SK-N-SH (cell line): ENCODE measurements around the gene FAM118A. TPM values are rescaled to one million over a fixed set of nuclear protein-coding genes. Genes with fewer than 3 reads are reported as not detected.

ENCODE experiments used
- CTCF ChIA-PET: fragments of 300-600, 350-600 bp; formaldehyde crosslinking; extraction: SDS; loops from one replicate; lab custom pipeline; 2021; lab: Yijun Ruan, JAX
- POLR2A ChIA-PET: fragments of 350-600 bp; sonication (Branson Sonifier 250); formaldehyde crosslinking; extraction: SDS; loops from one replicate; lab custom pipeline; 2020; ENCODE audit warnings: antibody characterized with exemption, inconsistent platforms; lab: Yijun Ruan, JAX
- DNase-seq: peaks from one replicate; pipeline ENCODE4 v3.0.0; 2012
- H2AFZ ChIP-seq: fragments of 200-600 bp; sonication (generic); 2 replicates; pipeline ENCODE4 v1.8.1; 2016; ENCODE audit warnings: antibody characterized with exemption, mild to moderate bottlenecking, low read depth
- H3F3A ChIP-seq: fragments of 200-600 bp; sonication (generic); replicated peaks from 2 replicates; pipeline ENCODE3; 2016; ENCODE audit warnings: antibody characterized with exemption, mild to moderate bottlenecking; ENCODE audit not compliant: insufficient read depth
- H3K27ac ChIP-seq, 2 experiments: fragments of 200-500 bp in 1 of 2; fragments of 200-600 bp in 1 of 2; sonication (Bioruptor generic) in 1 of 2; sonication (generic), shearing (Covaris generic) in 1 of 2; 2 replicates each; pipeline versions ENCODE4 v1.5.1 to v1.6.1; 2014 to 2016; ENCODE audit warnings: low read depth in 2 of 2, inconsistent platforms in 1 of 2, low read length in 1 of 2, mild to moderate bottlenecking in 1 of 2, mixed read lengths in 1 of 2
- H3K27me3 ChIP-seq: fragments of 200-600 bp; sonication (generic), shearing (Covaris generic); 2 replicates; pipeline ENCODE4 v1.6.1; 2016; ENCODE audit warnings: mixed run types; ENCODE audit not compliant: insufficient read depth
- H3K36me3 ChIP-seq, 2 experiments: fragments of 200-500 bp in 1 of 2; fragments of 200-600 bp in 1 of 2; sonication (Bioruptor generic) in 1 of 2; sonication (generic) in 1 of 2; replicated peaks in 1 of 2; 2 replicates each; pipeline versions ENCODE3 to v1.5.1; 2014 to 2016; ENCODE audit warnings: low read length in 1 of 2, mild to moderate bottlenecking in 1 of 2; ENCODE audit not compliant: insufficient read depth in 2 of 2, control insufficient read depth in 1 of 2
- H3K4me1 ChIP-seq, 2 experiments: fragments of 200-500 bp in 1 of 2; fragments of 200-600 bp in 1 of 2; sonication (Bioruptor generic) in 1 of 2; sonication (generic), shearing (Covaris generic) in 1 of 2; 2 replicates each; pipeline versions ENCODE4 v1.5.1 to v1.6.1; 2014 to 2016; ENCODE audit warnings: low read depth in 1 of 2, low read length in 1 of 2, mixed run types in 1 of 2; ENCODE audit not compliant: insufficient read depth in 2 of 2, control insufficient read depth in 1 of 2
- H3K4me2 ChIP-seq: fragments of 200-600 bp; sonication (generic), shearing (Covaris generic); 2 replicates; pipeline ENCODE4 v1.6.1; 2017; ENCODE audit warnings: mixed run types
- H3K4me3 ChIP-seq, 2 experiments: fragments of 200-500 bp in 1 of 2; fragments of 200-600 bp in 1 of 2; sonication (Bioruptor generic) in 1 of 2; sonication (generic), shearing (Covaris generic) in 1 of 2; 2 replicates each; pipeline versions ENCODE4 v1.5.1 to v1.8.1; 2014 to 2016; ENCODE audit warnings: low read depth in 2 of 2, inconsistent platforms in 1 of 2, low read length in 1 of 2, mild to moderate bottlenecking in 1 of 2, mixed read lengths in 1 of 2, moderate library complexity in 1 of 2
- H3K79me2 ChIP-seq: fragments of 200-600 bp; sonication (generic); 2 replicates; pipeline ENCODE4 v1.8.1; 2017; ENCODE audit warnings: mild to moderate bottlenecking; ENCODE audit not compliant: insufficient read depth
- H3K9ac ChIP-seq: fragments of 200-600 bp; sonication (generic); 2 replicates; pipeline ENCODE4 v1.6.1; 2017; ENCODE audit warnings: mixed run types
- H3K9me2 ChIP-seq: fragments of 200-600 bp; sonication (generic); 2 replicates; pipeline ENCODE4 v1.6.1; 2017; ENCODE audit warnings: mixed run types
- H3K9me3 ChIP-seq: fragments of 200-600 bp; sonication (generic); 2 replicates; pipeline ENCODE4 v1.6.1; 2017; ENCODE audit warnings: mixed run types, mild to moderate bottlenecking, moderate library complexity
- H4K20me1 ChIP-seq: fragments of 200-600 bp; sonication (generic); 2 replicates; pipeline ENCODE4 v1.6.1; 2017; ENCODE audit warnings: mild to moderate bottlenecking, mixed run types; ENCODE audit not compliant: insufficient read depth
- ELF1 ChIP-seq: IDR thresholded peaks from 2 replicates; pipeline ENCODE4 v1.4.0; 2012
- EP300 ChIP-seq, 2 experiments: IDR thresholded peaks; 2 replicates each; pipeline versions ENCODE4 v1.4.0 to v1.6.1; 2012; ENCODE audit warnings: borderline replicate concordance in 1 of 2, low read depth in 1 of 2, low read length in 1 of 2
- EZH2phosphoT487 ChIP-seq: fragments of 200-600 bp; sonication (generic); IDR thresholded peaks from 2 replicates; pipeline ENCODE4 v1.6.1; 2017; ENCODE audit warnings: low read depth, mixed run types, mild to moderate bottlenecking, antibody characterized with exemption, moderate library complexity, borderline replicate concordance
- FOSL2 ChIP-seq: IDR thresholded peaks from 2 replicates; pipeline ENCODE4 v1.4.0; 2012; ENCODE audit warnings: low read depth, mild to moderate bottlenecking, moderate library complexity, borderline replicate concordance
- FOXJ3 ChIP-seq: sonication (generic); formaldehyde crosslinking; IDR thresholded peaks from 2 replicates; pipeline ENCODE4 v1.5.1; 2020; ENCODE audit warnings: mild to moderate bottlenecking, missing genetic modification reagents
- FOXM1 ChIP-seq: IDR thresholded peaks from 2 replicates; pipeline ENCODE4 v1.4.0; 2012; ENCODE audit warnings: low read depth, mild to moderate bottlenecking
- GABPA ChIP-seq: IDR thresholded peaks from 2 replicates; pipeline ENCODE4 v1.4.0; 2012; ENCODE audit warnings: low read depth, mild to moderate bottlenecking
- JUND ChIP-seq: IDR thresholded peaks from 2 replicates; pipeline ENCODE4 v1.4.0; 2012
- MAX ChIP-seq: IDR thresholded peaks from 2 replicates; pipeline ENCODE4 v1.4.0; 2012; ENCODE audit warnings: low read depth
- MEF2A ChIP-seq: IDR thresholded peaks from 2 replicates; pipeline ENCODE4 v1.4.0; 2012; ENCODE audit warnings: low read depth, borderline replicate concordance
- MXI1 ChIP-seq: IDR thresholded peaks from 2 replicates; pipeline ENCODE4 v1.6.1; 2012; ENCODE audit warnings: mild to moderate bottlenecking, low read depth, low read length, improper control_type of control experiment
- NFIC ChIP-seq: IDR thresholded peaks from 2 replicates; pipeline ENCODE4 v1.4.0; 2012; ENCODE audit warnings: borderline replicate concordance
- NRF1 ChIP-seq: IDR thresholded peaks from 2 replicates; pipeline ENCODE4 v1.6.1; 2012; ENCODE audit warnings: low read depth, mild to moderate bottlenecking, low read length
- POLR2AphosphoS5 ChIP-seq: IDR thresholded peaks from 2 replicates; pipeline ENCODE4 v1.6.1; 2012; ENCODE audit warnings: low read depth, low read length
- RAD21 ChIP-seq: IDR thresholded peaks from 2 replicates; pipeline ENCODE4 v1.6.1; 2012; ENCODE audit warnings: mild to moderate bottlenecking, low read length
- REST ChIP-seq: IDR thresholded peaks from 2 replicates; pipeline ENCODE4 v1.6.1; 2012; ENCODE audit warnings: mild to moderate bottlenecking, low read depth, low read length, moderate library complexity
- RFX5 ChIP-seq: IDR thresholded peaks from 2 replicates; pipeline ENCODE4 v1.6.1; 2012; ENCODE audit warnings: mild to moderate bottlenecking, improper control_type of control experiment, low read length
- RXRA ChIP-seq: IDR thresholded peaks from 2 replicates; pipeline ENCODE4 v1.4.0; 2012; ENCODE audit warnings: low read depth, mild to moderate bottlenecking, borderline replicate concordance
- YY1 ChIP-seq: IDR thresholded peaks from 2 replicates; pipeline ENCODE4 v1.4.0; 2012; ENCODE audit warnings: low read depth, mild to moderate bottlenecking
- WGBS: methylation state at CpG from one replicate; pipeline ENCODE4 v1.1.6; 2017; ENCODE audit warnings: low lambda C conversion rate; 5-methylcytosine and 5-hydroxymethylcytosine counted together
- polyA plus RNA-seq, 3 experiments: library from polyadenylated mRNA; depleted of rRNA; stranded (reverse); fragments of >200 nt; gene quantifications; 2 replicates each; pipeline ENCODE4 v1.2.3, GENCODE V29; 2012
- TF ChIP-seq, protein P1 (sequence below): IDR thresholded peaks from 2 replicates; pipeline ENCODE4; 2012
- TF ChIP-seq, protein P2 (sequence below): fragments of 150-350 bp; IDR thresholded peaks from 2 replicates; pipeline ENCODE4 v1.6.1; 2016; ENCODE audit warnings: mild to moderate bottlenecking, low read depth, low read length
- TF ChIP-seq, protein P3 (sequence below): fragments of 150-350 bp; IDR thresholded peaks from 2 replicates; pipeline ENCODE4 v1.6.1; 2017; ENCODE audit warnings: antibody characterized with exemption, low read length, low read depth, borderline replicate concordance

The FAM118A gene
- polyA plus RNA-seq, 1 of the 3 experiments (the other 2 are of a cell fraction), result 11.3 TPM

GRCh38 chr22:45344334-45344733 lies 34.6 kb downstream of the FAM118A start:
- peaks cover 15 to 23% of the 10 kb centered on the region in 2 experiments for H3K36me3 ChIP-seq
- no peak for DNase-seq
- no peaks in the 10 kb centered on the region for H3K9me2 ChIP-seq
- H3K27me3 ChIP-seq, result no peaks in the 10 kb centered on the region
- TF ChIP-seq FOSL2 (no peak), RFX5 (no peak), GABPA (no peak), ELF1 (no peak), POLR2AphosphoS5 (no peak), MXI1 (no peak), MEF2A (no peak), NRF1 (no peak), EZH2phosphoT487 (no peak)
- TF ChIP-seq, protein P1, sequence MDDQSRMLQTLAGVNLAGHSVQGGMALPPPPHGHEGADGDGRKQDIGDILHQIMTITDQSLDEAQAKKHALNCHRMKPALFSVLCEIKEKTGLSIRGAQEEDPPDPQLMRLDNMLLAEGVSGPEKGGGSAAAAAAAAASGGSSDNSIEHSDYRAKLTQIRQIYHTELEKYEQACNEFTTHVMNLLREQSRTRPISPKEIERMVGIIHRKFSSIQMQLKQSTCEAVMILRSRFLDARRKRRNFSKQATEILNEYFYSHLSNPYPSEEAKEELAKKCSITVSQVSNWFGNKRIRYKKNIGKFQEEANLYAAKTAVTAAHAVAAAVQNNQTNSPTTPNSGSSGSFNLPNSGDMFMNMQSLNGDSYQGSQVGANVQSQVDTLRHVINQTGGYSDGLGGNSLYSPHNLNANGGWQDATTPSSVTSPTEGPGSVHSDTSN, result no peak
- TF ChIP-seq, protein P2, sequence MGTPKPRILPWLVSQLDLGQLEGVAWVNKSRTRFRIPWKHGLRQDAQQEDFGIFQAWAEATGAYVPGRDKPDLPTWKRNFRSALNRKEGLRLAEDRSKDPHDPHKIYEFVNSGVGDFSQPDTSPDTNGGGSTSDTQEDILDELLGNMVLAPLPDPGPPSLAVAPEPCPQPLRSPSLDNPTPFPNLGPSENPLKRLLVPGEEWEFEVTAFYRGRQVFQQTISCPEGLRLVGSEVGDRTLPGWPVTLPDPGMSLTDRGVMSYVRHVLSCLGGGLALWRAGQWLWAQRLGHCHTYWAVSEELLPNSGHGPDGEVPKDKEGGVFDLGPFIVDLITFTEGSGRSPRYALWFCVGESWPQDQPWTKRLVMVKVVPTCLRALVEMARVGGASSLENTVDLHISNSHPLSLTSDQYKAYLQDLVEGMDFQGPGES, result no peak
- TF ChIP-seq, protein P3, sequence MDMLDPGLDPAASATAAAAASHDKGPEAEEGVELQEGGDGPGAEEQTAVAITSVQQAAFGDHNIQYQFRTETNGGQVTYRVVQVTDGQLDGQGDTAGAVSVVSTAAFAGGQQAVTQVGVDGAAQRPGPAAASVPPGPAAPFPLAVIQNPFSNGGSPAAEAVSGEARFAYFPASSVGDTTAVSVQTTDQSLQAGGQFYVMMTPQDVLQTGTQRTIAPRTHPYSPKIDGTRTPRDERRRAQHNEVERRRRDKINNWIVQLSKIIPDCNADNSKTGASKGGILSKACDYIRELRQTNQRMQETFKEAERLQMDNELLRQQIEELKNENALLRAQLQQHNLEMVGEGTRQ, result no peak
- H3K79me2 ChIP-seq, result no peaks in the 10 kb centered on the region
- no peak overlapping the region for H3K4me2 ChIP-seq
- no peaks in the 10 kb centered on the region for H3K4me1 ChIP-seq
- no peak overlapping the region for H3K4me3 ChIP-seq
- H4K20me1 ChIP-seq, result no peaks in the 10 kb centered on the region
- H3K27ac ChIP-seq, result no peak overlapping the region
- WGBS, result 86% methylated on average over 5 of the region's 5 CpGs
- POLR2A ChIA-PET, result no interaction called here
- CTCF ChIA-PET, result no interaction called here
- H3F3A ChIP-seq, result no peaks in the 10 kb centered on the region
- H3K9me3 ChIP-seq, result no peaks in the 10 kb centered on the region
- no peak overlapping the region for H3K9ac ChIP-seq
- no peak overlapping the region for H2AFZ ChIP-seq

- Histone ChIP-seq H3F3A (no peaks in the 10 kb centered on the region), H3K9ac (no peak overlapping the region), H2AFZ (no peak overlapping the region), H3K4me2 (no peak overlapping the region), H4K20me1 (no peaks in the 10 kb centered on the region), H3K27me3 (no peaks in the 10 kb centered on the region), H3K79me2 (no peaks in the 10 kb centered on the region), H3K36me3 (no peaks in the 10 kb centered on the region), H3K4me3 (no peak overlapping the region), H3K9me2 (no peaks in the 10 kb centered on the region), H3K27ac (no peak overlapping the region), H3K4me1 (no peaks in the 10 kb centered on the region), H3K9me3 (no peaks in the 10 kb centered on the region)
- ChIA-PET POLR2A (no interaction called here), CTCF (no interaction called here)
- DNase-seq, result no peak
- WGBS, result 63% methylated on average over 3 of the region's 3 CpGs
- TF ChIP-seq EP300 (IDR thresholded peaks at IDR 0.05; ENCODE audit: borderline replicate concordance in 1 of 2, low read depth in 1 of 2, low read length in 1 of 2), result no peak
- TF ChIP-seq ELF1, result no peak
- TF ChIP-seq NFIC, result no peak
- TF ChIP-seq FOXJ3 (CRISPR knock-in tag), result no peak
- TF ChIP-seq FOXM1, result no peak
- TF ChIP-seq GABPA, result no peak
- no peak for TF ChIP-seq POLR2AphosphoS5
- no peak for TF ChIP-seq RXRA
- no peak for TF ChIP-seq JUND
- no peak for TF ChIP-seq RAD21
- TF ChIP-seq, protein P3, result no peak
- no peak for TF ChIP-seq REST
- no peak for TF ChIP-seq NRF1
- no peak for TF ChIP-seq RFX5
- TF ChIP-seq YY1, result no peak
- no peak for TF ChIP-seq MAX
Measured at GRCh38 chr22:45349916-45350315, 40.2 kb downstream of the FAM118A start.
